NCI-H1436 (cell line): Measurements from ENCODE around the gene ASTL.

ENCODE experiments used
- DNase-seq: peaks from one replicate; lab custom pipeline; 2025; lab: John Stamatoyannopoulos, UW

ASTL gene

GRCh38 chr2:96083064-96083939, 55.0 kb downstream of the ASTL start:
- DNase-seq = no peak

- DNase-seq = no peak
Measured at GRCh38 chr2:96082211-96083063, 55.9 kb downstream of the ASTL start.

GRCh38 chr2:96081042-96081441, 57.3 kb downstream of the ASTL start:
- DNase-seq = no peak

- no peak for DNase-seq
Measured at GRCh38 chr2:96075199-96075771, 63.0 kb downstream of the ASTL start.

- no peak for DNase-seq
Measured at GRCh38 chr2:96074156-96074555, 64.1 kb downstream of the ASTL start.

GRCh38 chr2:96073170-96073775, 65.0 kb downstream of the ASTL start:
- DNase-seq = no peak
